GM12801 (cell line): Measurements from ENCODE around the gene LINGO3.

Experiments
- TF ChIP-seq, protein P1 (sequence below): IDR thresholded peaks from one replicate; pipeline ENCODE4 v1.5.1; 2011; ENCODE audit warnings: control low read depth; ENCODE audit not compliant: insufficient read length; ENCODE audit errors: extremely low read depth

The LINGO3 gene, protein sequence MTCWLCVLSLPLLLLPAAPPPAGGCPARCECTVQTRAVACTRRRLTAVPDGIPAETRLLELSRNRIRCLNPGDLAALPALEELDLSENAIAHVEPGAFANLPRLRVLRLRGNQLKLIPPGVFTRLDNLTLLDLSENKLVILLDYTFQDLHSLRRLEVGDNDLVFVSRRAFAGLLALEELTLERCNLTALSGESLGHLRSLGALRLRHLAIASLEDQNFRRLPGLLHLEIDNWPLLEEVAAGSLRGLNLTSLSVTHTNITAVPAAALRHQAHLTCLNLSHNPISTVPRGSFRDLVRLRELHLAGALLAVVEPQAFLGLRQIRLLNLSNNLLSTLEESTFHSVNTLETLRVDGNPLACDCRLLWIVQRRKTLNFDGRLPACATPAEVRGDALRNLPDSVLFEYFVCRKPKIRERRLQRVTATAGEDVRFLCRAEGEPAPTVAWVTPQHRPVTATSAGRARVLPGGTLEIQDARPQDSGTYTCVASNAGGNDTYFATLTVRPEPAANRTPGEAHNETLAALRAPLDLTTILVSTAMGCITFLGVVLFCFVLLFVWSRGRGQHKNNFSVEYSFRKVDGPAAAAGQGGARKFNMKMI

DNA sequence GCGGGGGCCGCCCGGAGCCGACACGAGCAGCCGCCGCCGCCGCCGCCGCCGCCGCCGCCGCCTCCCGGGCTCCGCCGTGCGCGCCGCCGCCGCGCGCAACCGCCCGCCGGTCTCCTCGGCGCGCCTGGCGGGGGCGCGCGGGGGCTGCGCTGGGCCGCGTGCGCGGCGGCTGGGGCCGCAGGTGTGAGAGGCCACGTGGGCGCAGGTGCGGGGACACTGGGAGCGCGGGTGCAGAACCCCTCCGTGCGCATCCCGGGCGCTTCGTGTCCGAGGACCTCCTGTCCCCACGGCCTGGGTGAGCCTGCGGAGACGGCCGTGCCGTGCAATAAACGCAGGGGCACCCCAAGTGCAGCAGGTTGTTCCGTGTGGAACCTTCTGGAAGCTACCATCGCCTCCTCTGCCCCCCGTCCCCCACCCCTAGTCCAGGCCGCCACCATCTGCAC lies at the start of gene LINGO3:
LINGO3 (minus strand) TSS at position 41 of the 443 bp plus-strand sequence. CDS start 16,378 bp downstream, outside the sequence.
- TF ChIP-seq, protein P1, sequence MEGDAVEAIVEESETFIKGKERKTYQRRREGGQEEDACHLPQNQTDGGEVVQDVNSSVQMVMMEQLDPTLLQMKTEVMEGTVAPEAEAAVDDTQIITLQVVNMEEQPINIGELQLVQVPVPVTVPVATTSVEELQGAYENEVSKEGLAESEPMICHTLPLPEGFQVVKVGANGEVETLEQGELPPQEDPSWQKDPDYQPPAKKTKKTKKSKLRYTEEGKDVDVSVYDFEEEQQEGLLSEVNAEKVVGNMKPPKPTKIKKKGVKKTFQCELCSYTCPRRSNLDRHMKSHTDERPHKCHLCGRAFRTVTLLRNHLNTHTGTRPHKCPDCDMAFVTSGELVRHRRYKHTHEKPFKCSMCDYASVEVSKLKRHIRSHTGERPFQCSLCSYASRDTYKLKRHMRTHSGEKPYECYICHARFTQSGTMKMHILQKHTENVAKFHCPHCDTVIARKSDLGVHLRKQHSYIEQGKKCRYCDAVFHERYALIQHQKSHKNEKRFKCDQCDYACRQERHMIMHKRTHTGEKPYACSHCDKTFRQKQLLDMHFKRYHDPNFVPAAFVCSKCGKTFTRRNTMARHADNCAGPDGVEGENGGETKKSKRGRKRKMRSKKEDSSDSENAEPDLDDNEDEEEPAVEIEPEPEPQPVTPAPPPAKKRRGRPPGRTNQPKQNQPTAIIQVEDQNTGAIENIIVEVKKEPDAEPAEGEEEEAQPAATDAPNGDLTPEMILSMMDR: no peak

- TF ChIP-seq, protein P1: no peak
Observed at GRCh38 chr19:2356036-2356646, 48.2 kb upstream of the LINGO3 start.

DNA sequence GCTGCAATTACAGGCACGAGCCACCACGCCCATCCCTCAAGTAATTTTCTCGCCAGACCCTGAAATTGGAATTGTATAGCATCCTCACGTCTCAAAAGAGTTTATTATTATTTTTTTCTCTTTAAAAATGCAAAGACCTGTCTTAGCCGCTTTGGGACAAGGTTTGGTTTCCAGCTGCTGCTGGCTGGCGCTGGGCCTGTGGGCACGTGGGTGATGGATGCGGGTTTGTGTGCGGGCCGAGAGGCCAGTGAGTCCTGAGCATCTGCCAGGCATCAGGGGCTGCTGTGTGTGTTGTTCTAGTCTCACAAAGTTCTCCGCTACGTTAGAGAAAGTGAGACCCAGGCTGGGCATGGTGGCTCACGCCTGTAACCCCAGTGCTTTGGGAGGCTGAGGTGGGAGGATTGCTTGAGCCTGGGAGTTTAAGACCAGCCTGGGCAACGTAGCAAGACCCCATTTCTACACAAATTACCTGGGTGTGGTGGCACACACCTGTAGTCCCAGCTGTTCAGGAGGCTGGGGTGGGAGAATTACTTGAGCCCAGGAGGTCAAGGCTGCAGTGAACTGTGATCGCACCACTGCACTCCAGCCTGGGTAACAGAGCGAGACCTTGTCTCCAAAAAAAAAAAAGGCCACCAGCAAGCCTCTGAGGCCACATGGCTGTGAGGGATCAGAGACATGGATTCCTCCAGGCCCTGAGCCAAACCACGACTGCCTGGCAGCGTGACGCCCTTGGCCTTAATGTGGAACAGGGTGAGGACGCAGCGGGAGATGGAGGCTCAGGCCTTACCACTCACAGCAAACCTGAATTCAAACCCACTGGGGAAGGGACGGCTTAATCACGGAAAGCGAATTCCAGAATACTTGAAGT lies 47.4 kb upstream of the LINGO3 start:
- TF ChIP-seq, protein P1: no peak

DNA sequence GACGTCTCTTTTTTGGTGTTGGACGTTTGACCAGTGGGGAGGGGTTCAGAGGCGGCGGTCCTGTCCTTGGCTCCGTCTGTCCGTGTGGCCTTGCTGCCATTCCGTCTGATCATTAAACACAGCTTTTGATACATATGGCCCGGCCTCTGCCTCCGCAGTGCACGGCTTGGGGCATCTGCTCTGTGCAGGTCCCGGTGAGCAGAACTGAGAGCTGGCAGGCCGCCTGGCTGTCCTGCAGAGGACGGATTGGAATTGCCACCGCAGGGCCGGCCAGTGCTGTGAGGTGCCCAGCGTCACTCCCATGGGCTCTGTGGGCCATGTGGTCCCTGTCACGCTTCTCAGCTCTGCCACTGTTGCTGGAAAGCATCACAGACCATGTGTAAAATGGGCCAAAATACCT lies 46.7 kb upstream of the LINGO3 start:
- TF ChIP-seq, protein P1: no peak

DNA sequence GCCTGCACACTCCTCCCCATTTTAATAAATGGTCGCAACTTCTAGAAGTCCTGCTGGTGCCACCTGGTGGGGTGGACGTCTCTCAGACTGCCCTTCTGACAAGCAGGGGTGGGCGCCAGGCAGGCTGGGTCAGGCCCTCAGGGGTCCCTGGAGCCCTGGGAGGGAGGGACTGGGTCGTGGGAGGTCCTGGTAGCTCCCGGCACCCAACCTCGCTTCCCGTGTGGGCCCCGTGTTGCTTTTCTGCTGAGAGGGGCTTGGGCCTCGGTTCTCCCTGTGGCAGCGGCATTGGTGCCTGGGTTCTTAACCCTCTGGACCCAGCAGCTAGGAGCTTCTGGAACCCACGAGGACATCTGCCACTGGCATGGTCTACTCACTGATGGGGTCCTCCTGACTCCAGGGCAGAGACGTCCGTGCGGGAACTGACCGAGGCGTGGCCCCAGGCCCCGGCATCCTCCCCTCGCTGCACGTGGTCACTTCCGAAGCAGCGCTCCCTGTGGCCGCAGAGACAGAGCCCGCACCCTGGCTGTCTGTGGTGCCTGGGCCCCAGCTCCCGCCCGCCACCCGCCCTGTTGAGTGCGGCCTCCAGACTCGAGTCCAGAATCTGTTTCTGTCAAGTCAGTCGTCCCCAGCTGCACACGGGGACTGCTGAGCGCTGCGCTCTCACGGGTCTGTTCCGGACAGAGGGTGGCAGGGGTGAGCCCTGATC lies 46.1 kb upstream of the LINGO3 start:
- TF ChIP-seq, protein P1: no peak

- TF ChIP-seq, protein P1: no peak
Observed at GRCh38 chr19:2353159-2353886, 45.4 kb upstream of the LINGO3 start.
